A673 (cell line): Measurements from ENCODE around the gene DYNLT5.

Experiments
- EZH2 ChIP-seq: fragments of 200-600 bp; sonication (generic); IDR thresholded peaks from 2 replicates; pipeline ENCODE4 v1.6.1; 2017; ENCODE audit warnings: borderline replicate concordance, low read depth, mild to moderate bottlenecking, mixed read lengths, antibody characterized with exemption, low read length; ENCODE audit not compliant: poor library complexity, severe bottlenecking
- TF ChIP-seq, protein P1 (sequence below): fragments of 300-800, 200-600 bp; sonication (generic); conservative IDR thresholded peaks from 2 replicates; pipeline ENCODE4 v1.5.1; 2017; ENCODE audit warnings: low read depth, mild to moderate bottlenecking, antibody characterized with exemption, low read length, moderate library complexity, mixed read lengths

DNA sequence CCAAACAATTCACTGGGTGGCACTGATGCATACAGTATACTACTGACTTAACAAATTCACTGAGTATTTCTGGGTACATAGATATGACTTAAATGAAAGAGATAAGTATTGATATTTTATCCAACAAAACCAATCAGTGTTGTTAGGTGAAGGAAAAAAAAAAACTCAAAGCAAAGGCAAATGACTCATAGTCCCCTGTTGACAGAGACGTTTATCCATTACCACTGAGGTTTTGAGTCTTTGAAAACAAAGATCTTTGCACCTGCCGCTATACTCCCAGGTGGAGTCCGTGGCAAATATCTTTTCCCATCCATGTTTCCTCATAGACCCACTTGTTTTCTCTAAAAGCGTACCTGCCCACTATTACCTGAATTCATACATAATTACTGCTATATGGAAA is 18.4 kb downstream of the DYNLT5 start:
- TF ChIP-seq, protein P1, sequence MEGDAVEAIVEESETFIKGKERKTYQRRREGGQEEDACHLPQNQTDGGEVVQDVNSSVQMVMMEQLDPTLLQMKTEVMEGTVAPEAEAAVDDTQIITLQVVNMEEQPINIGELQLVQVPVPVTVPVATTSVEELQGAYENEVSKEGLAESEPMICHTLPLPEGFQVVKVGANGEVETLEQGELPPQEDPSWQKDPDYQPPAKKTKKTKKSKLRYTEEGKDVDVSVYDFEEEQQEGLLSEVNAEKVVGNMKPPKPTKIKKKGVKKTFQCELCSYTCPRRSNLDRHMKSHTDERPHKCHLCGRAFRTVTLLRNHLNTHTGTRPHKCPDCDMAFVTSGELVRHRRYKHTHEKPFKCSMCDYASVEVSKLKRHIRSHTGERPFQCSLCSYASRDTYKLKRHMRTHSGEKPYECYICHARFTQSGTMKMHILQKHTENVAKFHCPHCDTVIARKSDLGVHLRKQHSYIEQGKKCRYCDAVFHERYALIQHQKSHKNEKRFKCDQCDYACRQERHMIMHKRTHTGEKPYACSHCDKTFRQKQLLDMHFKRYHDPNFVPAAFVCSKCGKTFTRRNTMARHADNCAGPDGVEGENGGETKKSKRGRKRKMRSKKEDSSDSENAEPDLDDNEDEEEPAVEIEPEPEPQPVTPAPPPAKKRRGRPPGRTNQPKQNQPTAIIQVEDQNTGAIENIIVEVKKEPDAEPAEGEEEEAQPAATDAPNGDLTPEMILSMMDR, result no peak
- no peak for TF ChIP-seq EZH2
